Suprapubic skin (tissue), 4 donors: ENCODE data around the gene KIF12. TPM values are rescaled to one million over a fixed set of nuclear protein-coding genes. Genes with fewer than 3 reads are reported as not detected.
"Not testable (repeated sequence)": the region's sequence is repeated elsewhere in the genome, so short reads cannot be mapped to it uniquely, and the experiment has no call there.

Source experiments
- DNase-seq, 2 donors: peaks; one replicate each; pipeline ENCODE4 v3.0.0-alpha.2; 2019; ENCODE audit warnings: low spot score in 2 of 2
- H3K27ac ChIP-seq: fragments of 200-600 bp; sonication (generic); one replicate; pipeline ENCODE4 v1.5.1; 2019
- H3K27me3 ChIP-seq: fragments of 200-600 bp; sonication (generic); one replicate; pipeline ENCODE4 v1.5.1; 2019
- H3K36me3 ChIP-seq: fragments of 200-600 bp; sonication (generic); one replicate; pipeline ENCODE4 v1.5.1; 2019
- H3K4me1 ChIP-seq: fragments of 200-600 bp; sonication (generic); one replicate; pipeline ENCODE4 v1.5.1; 2019
- H3K4me3 ChIP-seq: fragments of 200-600 bp; sonication (generic); one replicate; pipeline ENCODE4 v1.5.1; 2019; ENCODE audit warnings: mild to moderate bottlenecking
- H3K9me3 ChIP-seq: fragments of 200-600 bp; sonication (generic); one replicate; pipeline ENCODE4 v1.5.1; 2019
- CTCF ChIP-seq, 2 donors: fragments of 200-600 bp in 1 of 2; fragments of 450-650 bp in 1 of 2; sonication (generic) in 1 of 2; IDR thresholded peaks; one replicate each; pipeline ENCODE4 v1.5.1; 2016 to 2019; ENCODE audit warnings: antibody characterized with exemption in 2 of 2, mild to moderate bottlenecking in 1 of 2, moderate library complexity in 1 of 2
- EP300 ChIP-seq: sonication (generic); formaldehyde crosslinking; IDR thresholded peaks from one replicate; pipeline ENCODE4 v1.6.1; 2017; ENCODE audit warnings: antibody characterized with exemption
- POLR2A ChIP-seq, 2 donors: fragments of 450-650 bp; IDR thresholded peaks; one replicate each; pipeline ENCODE4 v1.6.1; 2017; ENCODE audit warnings: antibody characterized with exemption in 2 of 2, mild to moderate bottlenecking in 2 of 2, moderate library complexity in 2 of 2
- POLR2AphosphoS5 ChIP-seq, 3 donors: sonication (generic); formaldehyde crosslinking; IDR thresholded peaks; one replicate each; pipeline ENCODE4 v1.6.1; 2017; ENCODE audit warnings: antibody characterized with exemption in 3 of 3
- WGBS: methylation state at CpG from one replicate; pipeline ENCODE4 v1.1.5; 2018; 5-methylcytosine and 5-hydroxymethylcytosine counted together
- total RNA-seq, 4 donors: library from RNA; depleted of rRNA; stranded (reverse); fragments of >200 nt; gene quantifications; one replicate each; pipeline ENCODE4 v1.1.0, GENCODE V29; 2016

Gene KIF12
- total RNA-seq, 4 donors from 2014 or later = 1.1 to 3.1 (median 2.1) TPM

GRCh38 chr9:114132550-114132918 lies 33.4 kb upstream of the KIF12 start:
- Histone ChIP-seq H3K9me3 (peaks cover 3% of the 10 kb centered on the region), H3K4me1 (no peaks in the 10 kb centered on the region), H3K27me3 (peaks cover 2% of the 10 kb centered on the region), H3K4me3 (no peak overlapping the region), H3K27ac (no peak overlapping the region), H3K36me3 (no peaks in the 10 kb centered on the region)
- TF ChIP-seq POLR2A (IDR thresholded peaks at IDR 0.05) = no peak
- no peak for TF ChIP-seq EP300
- no peak for DNase-seq
- 91% methylated on average over 6 of the region's 7 CpGs for WGBS

DNA sequence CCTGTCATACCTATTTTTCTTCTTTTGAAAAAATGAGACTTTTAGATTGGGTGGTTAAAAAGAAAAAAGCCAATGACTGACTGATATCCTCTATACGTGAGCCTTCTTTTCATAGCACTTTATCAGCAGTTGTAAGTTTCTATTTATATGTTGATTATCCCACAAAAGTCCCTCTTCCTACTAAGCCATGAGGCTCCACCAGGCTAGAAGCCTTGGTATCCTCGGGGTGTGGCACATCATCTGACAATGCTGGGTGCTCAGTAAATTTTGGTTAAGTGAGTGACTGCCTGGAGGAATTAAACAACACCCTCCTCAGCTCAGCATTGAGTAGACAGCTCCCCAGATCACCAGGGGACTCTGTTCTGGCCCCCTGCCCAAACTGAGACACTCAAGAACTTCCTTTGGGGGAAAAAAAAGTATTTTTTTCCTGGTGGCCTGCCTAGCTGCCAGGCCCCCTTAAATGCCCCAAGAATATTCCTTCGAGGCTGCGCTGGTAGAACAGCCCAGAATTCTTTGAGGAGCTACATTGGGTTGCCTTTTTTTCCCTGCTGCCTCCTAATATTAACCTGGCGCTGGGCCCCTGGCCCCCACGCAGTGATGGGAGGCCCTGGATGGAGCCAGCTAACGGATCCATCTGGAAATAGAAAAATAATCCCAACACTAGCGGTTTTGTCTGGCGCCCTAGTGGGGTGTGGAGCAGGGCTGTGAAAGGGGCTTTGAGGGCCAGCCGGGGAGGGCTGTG lies 32.9 kb upstream of the KIF12 start:
- Histone ChIP-seq H3K36me3 (no peaks in the 10 kb centered on the region), H3K27me3 (no peaks in the 10 kb centered on the region), H3K9me3 (peaks cover 5% of the 10 kb centered on the region), H3K4me1 (no peaks in the 10 kb centered on the region), H3K27ac (no peak overlapping the region), H3K4me3 (no peak overlapping the region)
- no peak for TF ChIP-seq POLR2AphosphoS5 (IDR thresholded peaks at IDR 0.05)
- DNase-seq = no peak
- 80% methylated on average over 10 of the region's 10 CpGs for whole genome bisulfite sequencing

- no peak for DNase-seq
- TF ChIP-seq EP300 = no peak
- no peaks in the 10 kb centered on the region for H3K27me3 ChIP-seq
- WGBS = 83% methylated on average over 4 of the region's 4 CpGs
- H3K4me3 ChIP-seq = no peak overlapping the region
- no peaks in the 10 kb centered on the region for H3K4me1 ChIP-seq
- no peak overlapping the region for H3K27ac ChIP-seq
- no peaks in the 10 kb centered on the region for H3K36me3 ChIP-seq
- H3K9me3 ChIP-seq = peaks cover 5% of the 10 kb centered on the region
Observed at GRCh38 chr9:114130624-114131277, 31.7 kb upstream of the KIF12 start.

DNA sequence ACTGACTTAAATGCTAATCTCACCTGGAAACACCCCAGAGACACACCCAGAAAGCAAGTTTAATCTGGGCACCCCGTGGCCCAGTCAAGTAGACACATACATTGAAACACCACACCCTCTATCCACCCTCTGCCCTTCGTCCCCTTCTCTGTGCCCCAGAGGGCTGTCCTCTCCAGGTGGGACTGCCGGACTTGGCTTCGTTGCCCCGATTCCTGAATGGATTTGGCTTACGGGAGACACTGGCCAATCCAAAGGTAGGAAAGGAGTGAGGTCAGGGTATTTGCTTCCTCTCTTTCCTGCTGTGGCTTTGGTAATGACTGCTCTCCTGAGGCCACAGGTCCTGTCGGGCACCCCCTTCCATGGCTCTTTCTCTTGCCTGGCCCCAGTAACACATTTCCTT lies 31.0 kb upstream of the KIF12 start:
- Histone ChIP-seq H3K27me3 (no peaks in the 10 kb centered on the region), H3K9me3 (peaks cover 5% of the 10 kb centered on the region), H3K27ac (no peak overlapping the region), H3K4me3 (no peak overlapping the region), H3K4me1 (no peaks in the 10 kb centered on the region), H3K36me3 (no peaks in the 10 kb centered on the region)
- DNase-seq = no peak
- WGBS = 58% methylated on average over 2 of the region's 7 CpGs
- no peak for TF ChIP-seq EP300

DNA sequence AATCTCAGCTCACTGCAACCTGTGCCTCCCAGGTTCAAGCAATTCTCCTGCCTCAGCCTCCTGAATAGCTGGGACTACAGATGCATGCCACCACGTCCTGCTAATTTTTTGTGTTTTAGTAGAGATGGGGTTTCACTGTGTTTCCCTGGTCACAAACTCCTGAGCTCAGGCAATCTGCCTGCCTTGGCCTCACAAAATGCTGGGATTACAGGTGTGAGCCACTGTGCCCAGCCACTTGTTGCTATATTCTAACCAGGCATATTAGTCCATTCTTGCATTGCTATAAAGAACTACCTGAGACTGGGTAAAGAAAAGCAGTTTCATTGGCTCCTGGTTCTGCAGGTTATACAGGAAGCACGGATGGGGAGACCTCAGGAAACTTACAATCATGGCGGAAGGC lies 29.7 kb upstream of the KIF12 start:
- not testable (repeated sequence) for H3K4me3 ChIP-seq, H3K9me3 ChIP-seq, DNase-seq, H3K4me1 ChIP-seq, H3K27me3 ChIP-seq, H3K36me3 ChIP-seq, H3K27ac ChIP-seq
- WGBS = 89% methylated on average over 3 of the region's 3 CpGs

GRCh38 chr9:114126247-114127060 lies 27.4 kb upstream of the KIF12 start:
- Histone ChIP-seq H3K4me1 (no peaks in the 10 kb centered on the region), H3K27ac (no peak overlapping the region), H3K9me3 (peaks cover 5% of the 10 kb centered on the region), H3K27me3 (no peaks in the 10 kb centered on the region), H3K4me3 (no peak overlapping the region), H3K36me3 (no peaks in the 10 kb centered on the region)
- TF ChIP-seq EP300 (no peak), CTCF (IDR thresholded peaks at IDR 0.05) (no peak), POLR2AphosphoS5 (IDR thresholded peaks at IDR 0.05) (no peak), POLR2A (IDR thresholded peaks at IDR 0.05) (no peak)
- WGBS = 86% methylated on average over 11 of the region's 13 CpGs
- DNase-seq = no peak

GRCh38 chr9:114125476-114126013 lies 26.5 kb upstream of the KIF12 start:
- DNase-seq = no peak
- Histone ChIP-seq H3K4me1 (no peaks in the 10 kb centered on the region), H3K27me3 (no peaks in the 10 kb centered on the region), H3K9me3 (peaks cover 5% of the 10 kb centered on the region), H3K36me3 (no peaks in the 10 kb centered on the region), H3K27ac (no peak overlapping the region), H3K4me3 (no peak overlapping the region)
- WGBS = 98% methylated on average over 7 of the region's 10 CpGs
- TF ChIP-seq CTCF (IDR thresholded peaks at IDR 0.05) = no peak
- TF ChIP-seq POLR2AphosphoS5 (IDR thresholded peaks at IDR 0.05) = no peak
- TF ChIP-seq EP300 = no peak
- TF ChIP-seq POLR2A (IDR thresholded peaks at IDR 0.05) = no peak
